K562 (cell line): Measurements from ENCODE around the gene TRAF7.
"Not testable (repeated sequence)": the region's sequence is repeated elsewhere in the genome, so short reads cannot be mapped to it uniquely, and the experiment has no call there.

ENCODE experiments used
- BACH1 ChIP-seq: fragments of 200-800 bp; sonication (Bioruptor generic); IDR thresholded peaks from 2 replicates; pipeline ENCODE4 v1.6.1; 2016; ENCODE audit warnings: missing genetic modification characterization, missing compliant biosample characterization
- EZH2 ChIP-seq: IDR thresholded peaks from 2 replicates; pipeline ENCODE4 v1.6.1; 2012; ENCODE audit warnings: low read depth, mild to moderate bottlenecking, inconsistent platforms, low read length, borderline replicate concordance
- HMG20B ChIP-seq: fragments of 250-450 bp; sonication (Bioruptor Pico); IDR thresholded peaks from 2 replicates; pipeline ENCODE4 v1.5.0; 2021; ENCODE audit warnings: mild to moderate bottlenecking
- MTF1 ChIP-seq: fragments of 250-450 bp; sonication (Bioruptor Pico); IDR thresholded peaks from 2 replicates; pipeline ENCODE4 v1.9.0; 2021; ENCODE audit warnings: moderate library complexity, mild to moderate bottlenecking, inconsistent platforms, borderline replicate concordance
- POLR2A ChIP-seq: fragments of 450-650 bp; conservative IDR thresholded peaks from 2 replicates; pipeline ENCODE4 v1.6.1; 2016
- TCF7L2 ChIP-seq: fragments of 150-350 bp; IDR thresholded peaks from 2 replicates; pipeline ENCODE4 v1.6.1; 2016; ENCODE audit warnings: low read depth, mild to moderate bottlenecking, low read length, moderate library complexity
- ZFX ChIP-seq: sonication (generic); formaldehyde crosslinking; IDR thresholded peaks from 2 replicates; pipeline ENCODE4 v1.8.0; 2022; ENCODE audit warnings: mild to moderate bottlenecking, missing genetic modification reagents, moderate library complexity

DNA sequence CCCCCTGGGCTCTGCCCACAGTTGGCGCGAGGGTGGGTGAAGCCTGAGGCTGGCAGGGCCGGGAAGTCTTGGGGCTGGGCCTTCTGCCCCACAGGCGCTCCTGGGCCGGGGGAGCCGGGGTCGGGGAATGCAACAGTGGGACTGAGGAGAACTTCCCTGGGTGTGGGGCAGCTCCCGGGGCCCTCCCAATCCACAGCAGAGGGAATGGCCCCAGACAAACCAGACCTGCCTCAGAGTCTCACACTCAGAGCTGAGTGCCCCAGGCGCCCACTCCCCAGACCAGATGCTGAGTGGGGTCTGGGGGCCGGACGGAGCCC, 31.2 kb upstream of the TRAF7 start:
- TF ChIP-seq HMG20B (CRISPR knock-in tag); ZFX; MTF1 (CRISPR knock-in tag); TCF7L2; EZH2; BACH1; POLR2A: not testable (repeated sequence)
